Measurements from ENCODE around the gene FGD2. TPM values are rescaled to one million over a fixed set of nuclear protein-coding genes. Genes with fewer than 3 reads are reported as not detected.
A peak's percentile ranks its signal among the peaks of the same experiment; 100 is the strongest.

The FGD2 gene
- total RNA-seq, 1 experiment from 2014 or later: not detected

DNA sequence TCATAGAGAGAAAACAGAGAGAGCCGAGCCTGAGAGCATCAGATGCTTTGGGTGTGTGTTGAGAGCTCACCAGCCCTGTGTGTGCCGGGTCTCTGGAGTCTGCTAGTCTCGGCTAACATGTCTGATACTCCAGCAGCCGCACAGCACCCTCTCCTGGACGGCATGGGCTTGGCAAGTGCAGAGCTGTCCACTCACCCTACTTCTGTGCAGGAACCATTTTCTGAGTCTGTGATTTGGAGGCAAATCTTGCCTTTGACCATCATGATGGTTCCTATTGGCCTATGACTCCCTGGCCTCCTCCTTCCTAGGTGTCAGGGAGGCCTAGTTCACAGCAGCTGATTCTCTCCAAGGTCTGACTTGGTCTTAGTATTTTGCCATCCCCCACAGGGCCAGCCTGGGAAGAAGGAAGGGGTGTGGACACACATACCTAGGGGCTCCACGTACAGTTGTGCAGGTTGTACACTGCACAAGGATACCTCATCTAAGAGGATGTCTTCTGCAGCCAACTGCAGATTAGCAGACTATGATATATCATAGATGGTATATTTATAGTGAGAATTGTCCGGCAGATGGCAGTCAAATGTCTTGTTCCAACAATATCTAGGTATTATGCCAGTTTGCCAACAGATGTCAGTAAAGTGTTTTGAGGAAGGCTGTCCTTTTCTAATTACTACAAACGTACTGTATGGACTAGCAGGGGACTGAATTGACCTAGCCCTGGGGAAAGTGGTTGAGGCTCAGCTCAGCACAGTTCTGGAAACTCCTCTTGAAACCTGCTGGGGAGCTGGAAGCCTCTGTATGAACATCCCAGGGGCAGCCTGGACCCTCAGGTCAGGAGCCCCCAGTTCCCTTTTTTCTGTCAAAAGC lies 13.0 kb downstream of the FGD2 start:
- DNase-seq (ENCODE audit: low read depth): peak; percentile 91

GRCh38 chr6:37019065-37019450 lies 13.6 kb downstream of the FGD2 start:
- peak; percentile 56 for DNase-seq (ENCODE audit: low read depth)

GRCh38 chr6:37020381-37020780 lies 14.9 kb downstream of the FGD2 start:
- no peak for DNase-seq (ENCODE audit: low read depth)

DNA sequence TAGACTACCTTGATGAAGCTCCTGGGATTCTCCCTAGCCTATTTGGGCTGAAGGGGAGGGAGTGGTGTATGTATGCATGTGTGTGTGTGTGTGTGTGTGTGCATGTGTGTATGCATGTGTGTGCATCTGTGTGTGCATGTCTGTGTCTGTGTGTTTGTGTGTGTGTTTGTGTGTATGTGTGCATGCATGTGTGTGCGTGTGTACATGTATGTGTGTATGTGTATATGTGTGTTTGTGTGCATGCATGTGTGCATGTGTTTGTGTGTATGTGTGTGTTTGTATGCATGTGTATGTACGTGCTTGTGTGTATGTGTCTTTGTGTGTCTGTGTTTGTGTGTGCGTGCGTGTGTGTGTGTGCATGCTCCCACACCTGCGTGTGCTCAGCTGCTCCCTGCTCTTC lies 15.4 kb downstream of the FGD2 start:
- DNase-seq (ENCODE audit: low read depth): no peak

DNA sequence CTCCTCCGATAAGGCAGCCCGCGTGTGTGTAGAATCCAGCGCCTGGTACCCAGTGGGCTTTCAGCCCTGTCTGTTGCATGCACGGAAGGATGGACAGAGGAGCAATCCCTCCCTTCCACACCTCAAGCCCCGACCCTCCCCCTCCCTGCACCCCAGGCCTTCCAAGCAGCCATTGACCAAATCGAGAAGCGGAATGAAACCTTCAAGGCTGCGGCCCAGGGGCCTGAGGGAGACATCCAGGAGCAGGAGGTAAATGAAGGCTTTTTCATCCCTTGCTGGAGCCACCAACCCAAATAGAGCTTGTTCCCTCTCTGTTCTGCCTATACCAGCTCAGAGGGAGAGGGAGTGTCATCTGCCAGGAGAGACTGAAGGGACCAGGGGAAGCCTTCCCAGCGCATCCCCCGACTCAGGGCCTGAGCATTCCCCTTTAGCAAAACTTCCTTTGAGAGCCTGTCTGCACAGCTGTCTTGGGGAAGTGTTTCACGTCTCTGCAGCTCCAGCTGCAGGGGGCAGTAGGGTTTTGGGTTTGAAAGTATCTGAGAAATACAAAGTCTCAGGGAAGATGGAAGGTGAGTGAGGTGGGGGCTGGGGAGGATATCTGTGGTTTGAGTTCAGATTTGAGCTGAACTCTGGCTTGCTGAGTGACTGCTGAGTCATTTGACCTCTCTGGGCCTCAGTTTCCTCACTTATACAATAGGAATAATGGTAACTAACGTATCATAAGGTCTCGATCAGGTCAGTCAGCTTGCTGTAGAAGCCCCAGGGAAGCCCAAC lies 16.1 kb downstream of the FGD2 start:
- peak; percentile 46 for DNase-seq (ENCODE audit: low read depth)

DNA sequence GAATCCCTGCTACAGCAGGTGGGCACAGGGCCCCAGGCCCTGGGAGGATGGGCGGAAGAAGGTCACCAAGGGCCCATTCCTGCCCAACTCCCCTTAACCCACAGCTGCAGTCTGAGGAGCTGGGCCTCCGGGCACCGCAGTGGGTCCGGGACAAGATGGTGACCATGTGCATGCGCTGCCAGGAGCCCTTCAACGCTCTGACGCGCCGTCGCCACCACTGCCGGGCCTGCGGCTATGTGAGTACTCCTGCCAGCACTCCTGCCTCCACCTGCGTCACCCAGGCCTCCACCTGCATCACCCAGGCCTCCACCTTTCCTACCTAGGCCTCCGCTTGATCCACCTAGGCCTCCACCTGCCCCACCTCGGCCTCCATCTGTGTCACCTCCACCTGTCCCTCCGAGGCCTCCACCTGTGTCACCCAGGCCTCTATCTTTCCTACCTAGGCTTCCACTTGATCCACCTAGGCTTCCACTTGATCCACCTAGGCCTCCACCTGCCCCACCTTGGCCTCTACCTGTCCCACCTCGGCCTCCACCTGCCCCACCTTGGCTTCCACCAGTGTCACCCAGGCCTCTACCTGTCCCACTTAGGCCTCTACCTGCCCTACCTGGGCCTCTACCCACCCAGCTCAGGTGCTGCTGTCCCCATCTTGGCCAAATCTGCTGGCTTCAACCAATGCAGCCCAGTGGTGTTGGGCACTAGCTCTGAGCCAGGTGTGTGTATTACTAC lies 16.8 kb downstream of the FGD2 start:
- no peak for DNase-seq (ENCODE audit: low read depth)

- DNase-seq (ENCODE audit: low read depth): peak; percentile 88
Measured at GRCh38 chr6:37024656-37025337, 19.3 kb downstream of the FGD2 start.

DNA sequence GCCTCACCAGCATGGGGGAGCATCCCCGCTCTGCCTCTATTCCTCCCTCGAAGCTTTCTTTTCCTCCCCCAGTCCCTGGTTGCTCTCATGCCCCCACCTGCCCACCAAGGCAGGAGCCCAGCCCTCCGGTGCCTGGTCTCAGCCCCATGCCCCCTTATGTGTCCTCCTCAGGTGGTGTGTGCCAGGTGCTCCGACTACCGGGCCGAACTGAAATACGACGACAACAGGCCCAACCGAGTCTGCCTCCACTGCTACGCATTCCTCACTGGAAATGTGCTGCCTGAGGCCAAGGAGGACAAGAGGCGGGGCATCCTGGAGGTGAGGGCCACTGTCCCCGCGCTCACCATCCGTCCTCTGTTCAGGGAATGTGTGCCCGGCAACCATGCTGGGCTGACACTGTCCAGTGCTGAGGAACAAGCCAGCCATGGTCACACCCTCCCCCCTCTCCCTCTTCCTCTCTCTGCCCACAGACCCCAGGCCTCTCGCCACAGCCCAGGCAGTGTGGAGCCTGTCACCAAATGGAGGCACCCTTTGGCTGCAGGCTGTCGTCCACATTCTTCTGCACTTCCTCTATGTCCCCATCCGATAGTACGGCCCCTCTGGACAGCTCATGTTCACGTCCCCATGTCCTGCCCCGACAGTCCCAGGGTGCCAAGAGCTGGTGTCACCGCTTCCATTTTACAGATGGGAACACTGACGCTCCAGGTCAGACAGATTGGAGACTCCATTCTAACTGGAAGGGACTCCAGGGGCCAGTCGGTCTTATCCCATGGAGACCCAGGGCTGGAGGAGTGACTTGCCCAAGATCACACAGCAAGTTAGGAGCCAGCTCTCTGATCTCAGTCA lies 20.4 kb downstream of the FGD2 start:
- DNase-seq (ENCODE audit: low read depth): no peak

DNA sequence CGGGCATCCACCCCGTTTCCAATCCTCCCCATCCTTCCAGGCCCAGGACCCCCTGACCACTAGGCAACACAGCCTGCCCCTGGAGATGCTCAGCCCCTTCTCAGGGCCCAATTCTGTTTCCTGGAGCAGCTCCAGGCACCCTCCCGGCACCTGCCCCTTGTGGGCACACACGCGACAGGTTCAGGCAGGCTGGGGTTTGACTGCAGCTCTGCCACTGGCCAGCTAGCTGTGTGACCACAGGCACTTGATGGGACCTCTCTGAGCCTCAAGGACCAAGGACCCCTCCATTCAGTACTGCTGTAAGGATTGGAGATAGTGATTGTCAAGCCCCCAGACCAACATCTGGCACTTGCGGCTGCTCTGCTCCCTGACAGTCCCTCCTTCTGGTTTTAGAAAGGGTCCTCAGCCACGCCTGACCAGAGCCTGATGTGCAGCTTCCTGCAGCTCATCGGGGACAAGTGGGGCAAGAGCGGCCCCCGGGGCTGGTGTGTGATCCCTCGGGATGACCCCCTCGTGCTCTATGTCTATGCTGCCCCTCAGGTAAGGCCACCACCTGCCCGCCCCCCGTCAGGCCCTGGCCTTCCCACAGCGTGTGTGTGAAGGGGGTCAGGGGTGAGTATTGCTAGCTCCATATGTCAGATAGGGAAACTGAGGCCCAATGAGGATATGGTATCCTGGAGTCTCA lies 21.7 kb downstream of the FGD2 start:
- DNase-seq (ENCODE audit: low read depth): no peak

DNA sequence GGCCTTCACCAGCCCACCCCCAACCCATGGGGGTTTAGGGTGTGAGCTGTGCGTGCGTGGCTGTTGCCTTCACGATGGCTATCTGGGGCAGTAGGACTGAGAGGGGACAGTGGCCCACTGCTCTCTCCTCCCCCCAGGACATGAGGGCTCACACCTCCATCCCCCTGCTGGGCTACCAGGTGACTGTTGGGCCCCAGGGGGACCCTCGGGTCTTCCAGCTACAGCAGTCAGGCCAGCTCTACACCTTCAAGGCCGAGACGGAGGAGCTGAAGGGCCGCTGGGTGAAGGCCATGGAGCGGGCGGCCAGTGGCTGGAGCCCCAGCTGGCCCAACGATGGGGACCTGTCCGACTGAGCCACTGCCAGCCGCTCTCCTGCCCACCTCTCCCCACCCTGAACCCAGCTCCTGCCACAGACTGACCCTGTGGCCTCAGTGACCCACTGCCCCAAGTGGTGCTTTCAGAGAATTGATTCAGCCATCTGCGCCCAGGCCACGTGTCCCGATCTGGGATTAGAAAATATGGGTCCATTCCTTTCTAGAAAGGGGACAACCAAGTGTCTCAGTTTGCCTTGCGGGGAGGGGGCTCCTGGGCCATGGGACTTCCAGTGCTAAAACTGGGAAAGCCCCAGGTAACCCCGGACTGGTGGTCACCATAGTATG lies 22.5 kb downstream of the FGD2 start:
- DNase-seq (ENCODE audit: low read depth): no peak

DNA sequence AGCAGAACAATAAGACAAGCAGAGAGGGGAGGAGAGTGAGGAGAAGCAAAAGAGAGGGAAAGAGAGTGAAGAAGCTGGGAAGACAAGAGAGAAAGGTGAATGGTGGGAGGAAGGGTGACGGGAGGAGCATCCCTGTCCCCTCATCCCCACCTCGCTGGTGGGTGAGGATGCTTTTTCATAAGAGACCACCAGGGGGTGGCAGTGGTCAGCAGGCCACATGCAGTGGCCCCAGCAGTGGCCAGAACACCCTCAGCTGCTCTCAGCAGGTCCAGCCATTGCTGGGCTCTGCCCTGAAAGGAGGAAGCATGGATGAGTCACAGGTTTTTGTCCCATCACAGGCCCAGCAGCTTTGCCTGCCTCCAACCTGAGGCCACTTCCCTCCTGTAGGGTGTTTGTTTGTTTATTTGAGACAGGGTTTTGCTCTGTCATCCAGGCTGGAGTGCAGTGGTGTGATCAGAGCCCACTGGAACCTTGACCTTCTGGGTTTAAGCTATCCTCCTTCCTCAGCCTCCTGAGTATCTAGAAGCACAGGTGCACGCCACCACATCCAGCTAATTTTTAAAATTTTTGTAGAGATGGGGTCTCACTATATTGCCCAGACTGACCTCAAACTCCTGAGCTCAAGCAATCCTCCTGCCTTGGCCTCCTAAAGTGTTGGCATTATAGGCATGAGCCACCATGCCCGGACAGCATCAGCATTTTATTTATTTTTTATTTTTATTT lies 24.0 kb downstream of the FGD2 start:
- DNase-seq (ENCODE audit: low read depth): peak; percentile 86

DNA sequence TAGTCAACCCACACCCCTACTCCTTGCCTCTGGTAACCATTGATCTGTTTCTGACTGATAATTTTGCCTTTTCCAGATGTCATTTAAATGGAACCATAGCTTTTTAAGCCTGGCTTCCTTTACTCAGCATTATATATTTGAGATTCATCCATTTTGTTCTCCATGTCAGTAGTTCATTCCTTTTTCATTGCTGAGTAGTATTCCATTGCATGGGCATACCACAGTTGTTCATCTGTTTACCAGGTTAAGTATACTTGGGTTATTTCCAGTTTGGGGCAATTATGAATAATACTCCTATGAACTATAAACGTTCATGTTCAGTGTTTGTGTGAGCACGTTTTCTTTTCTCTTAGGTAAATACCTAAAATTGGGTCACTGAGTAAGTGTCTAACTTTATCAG lies 25.1 kb downstream of the FGD2 start:
- no peak for DNase-seq (ENCODE audit: low read depth)

GRCh38 chr6:37032239-37032638 lies 26.8 kb downstream of the FGD2 start:
- no peak for DNase-seq (ENCODE audit: low read depth)

DNA sequence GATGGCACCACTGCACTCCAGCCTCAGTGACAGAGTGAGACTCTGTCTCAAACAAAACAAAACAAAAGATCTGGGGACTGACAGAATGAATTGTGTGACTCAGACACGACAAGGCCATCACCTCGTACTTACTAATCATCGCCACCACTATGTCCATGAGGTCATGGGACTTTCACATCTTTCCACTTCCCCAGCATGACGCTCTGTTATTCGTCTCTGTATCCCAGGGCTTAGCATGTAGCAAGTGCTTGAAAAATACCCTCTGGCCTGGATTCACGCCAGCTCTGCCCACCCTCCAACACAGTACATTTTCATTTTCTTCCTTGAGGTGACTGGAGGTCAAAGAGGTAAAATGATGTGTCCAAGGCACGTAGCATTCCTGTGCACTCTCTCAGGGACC lies 27.8 kb downstream of the FGD2 start:
- peak; percentile 41 for DNase-seq (ENCODE audit: low read depth)

GRCh38 chr6:37033819-37034795 lies 28.7 kb downstream of the FGD2 start:
- no peak for DNase-seq (ENCODE audit: low read depth)

DNA sequence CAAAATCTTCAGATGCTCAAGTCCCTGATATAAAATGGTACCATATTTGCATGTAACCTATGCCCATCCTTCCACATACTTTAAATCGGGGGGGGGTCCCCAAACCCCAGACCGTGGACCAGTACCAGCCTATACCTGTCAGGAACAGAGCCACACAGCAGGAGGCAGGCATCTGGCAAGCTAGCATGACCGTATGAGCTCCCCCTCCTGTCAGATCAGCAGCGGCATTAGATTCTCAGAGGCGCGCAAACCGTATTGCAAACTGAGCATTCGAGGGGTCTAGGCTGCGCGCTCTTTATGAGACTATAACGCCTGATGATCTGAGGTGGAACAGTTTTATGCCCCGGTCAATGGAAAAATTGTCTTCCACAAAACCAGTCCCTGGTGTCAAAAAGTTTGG lies 30.7 kb downstream of the FGD2 start:
- DNase-seq (ENCODE audit: low read depth): no peak

DNA sequence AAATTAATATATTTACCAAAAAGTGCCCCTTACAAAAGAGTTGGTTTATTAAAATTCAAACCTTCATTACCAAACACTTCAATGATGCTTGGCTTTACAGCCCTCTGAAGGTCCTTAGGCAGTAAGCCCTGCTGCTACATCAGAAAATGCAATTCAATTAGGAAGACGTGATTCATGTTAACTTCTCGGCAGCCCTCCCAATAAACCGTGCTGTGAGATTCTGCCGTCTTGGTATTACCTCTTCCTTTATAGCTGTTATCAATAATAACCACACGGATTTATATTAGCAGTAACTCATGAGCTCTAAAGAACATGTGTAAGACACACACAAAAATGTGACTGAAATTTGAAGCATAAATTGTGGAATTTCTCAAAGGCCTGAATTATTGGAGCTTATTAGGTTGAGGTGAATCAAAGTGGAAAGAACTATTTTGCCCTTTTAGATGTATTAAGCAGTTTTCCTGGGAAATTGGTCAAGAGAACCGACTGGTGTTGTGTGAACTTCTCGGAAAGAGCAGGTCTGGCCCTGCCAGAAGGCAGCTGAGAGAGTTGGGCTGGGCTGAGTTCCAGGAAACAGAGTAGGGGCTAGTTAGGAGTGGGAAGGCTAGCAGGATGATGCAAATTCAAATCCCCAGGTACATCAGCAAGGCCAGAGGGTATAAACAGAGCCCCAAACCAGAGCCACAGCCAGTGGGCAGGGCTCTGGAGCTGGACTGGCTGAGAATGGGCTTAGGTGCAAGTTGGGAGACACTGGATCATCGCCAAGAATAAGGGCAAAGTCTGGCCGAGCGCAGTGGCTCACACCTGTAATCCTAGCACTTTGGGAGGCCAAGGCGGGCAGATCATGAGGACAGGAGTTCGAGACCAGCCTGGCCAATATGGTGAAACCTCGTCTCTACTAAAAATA lies 33.1 kb downstream of the FGD2 start:
- DNase-seq (ENCODE audit: low read depth): no peak
